NCI-H2081 treated with DMSO at 0.1 percent for 48 hours (cell line): ENCODE data around the gene THAP7.
"Not testable (repeated sequence)": the region's sequence is repeated elsewhere in the genome, so short reads cannot be mapped to it uniquely, and the experiment has no call there.

Experiments
- DNase-seq: peaks from one replicate; lab custom pipeline; 2025; lab: John Stamatoyannopoulos, UW

The THAP7 gene

GRCh38 chr22:20978419-20978818 is 23.5 kb downstream of the THAP7 start:
- no peak for DNase-seq

GRCh38 chr22:20977516-20978170 is 24.3 kb downstream of the THAP7 start:
- DNase-seq = no peak

- DNase-seq = no peak
Observed at GRCh38 chr22:20977019-20977418, 24.9 kb downstream of the THAP7 start.

- no peak for DNase-seq
Observed at GRCh38 chr22:20976291-20976877, 25.5 kb downstream of the THAP7 start.

- DNase-seq = no peak
Observed at GRCh38 chr22:20975541-20976290, 26.2 kb downstream of the THAP7 start.

GRCh38 chr22:20974336-20974955 is 27.5 kb downstream of the THAP7 start:
- no peak for DNase-seq

- no peak for DNase-seq
Observed at GRCh38 chr22:20973634-20974286, 28.2 kb downstream of the THAP7 start.

- DNase-seq = no peak
Observed at GRCh38 chr22:20972933-20973577, 28.9 kb downstream of the THAP7 start.

GRCh38 chr22:20972014-20972694 is 29.8 kb downstream of the THAP7 start:
- not testable (repeated sequence) for DNase-seq

- DNase-seq = no peak
Observed at GRCh38 chr22:20970939-20971657, 30.8 kb downstream of the THAP7 start.

GRCh38 chr22:20968281-20968977 is 33.5 kb downstream of the THAP7 start:
- no peak for DNase-seq

- no peak for DNase-seq
Observed at GRCh38 chr22:20967697-20968211, 34.2 kb downstream of the THAP7 start.

GRCh38 chr22:20966883-20967696 is 34.8 kb downstream of the THAP7 start, which contains the start of gene AIFM3:
AIFM3 (plus strand) TSS chr22:20967255; CDS start chr22:20967945, 690 bp downstream.
- DNase-seq = no peak

GRCh38 chr22:20965888-20966855 is 35.7 kb downstream of the THAP7 start:
- DNase-seq = no peak

GRCh38 chr22:20965104-20965887 is 36.6 kb downstream of the THAP7 start:
- DNase-seq = no peak

- no peak for DNase-seq
Observed at GRCh38 chr22:20964799-20965103, 37.2 kb downstream of the THAP7 start.
